Endothelial cell of umbilical vein (primary cell): Measurements from ENCODE around the gene L1CAM. TPM values are rescaled to one million over a fixed set of nuclear protein-coding genes. Genes with fewer than 3 reads are reported as not detected.
A peak's percentile ranks its signal among the peaks of the same experiment; 100 is the strongest.

Experiments
- BruUV-seq: library from RNA; stranded (reverse); fragments of 400-500 nt; replicated peaks from 2 replicates; lab custom pipeline; 2021; lab: Mats Ljungman, UMichigan
- CTCF ChIA-PET: fragments of 300-600, 350-600 bp; sonication (Branson Sonifier 250); formaldehyde crosslinking; loops from one replicate; lab custom pipeline; 2021; ENCODE audit warnings: antibody characterized with exemption, inconsistent platforms; lab: Charles Lee
- POLR2A ChIA-PET: fragments of 300-600, 350-600 bp; sonication (Branson Sonifier 250); formaldehyde crosslinking; loops from one replicate; lab custom pipeline; 2021; ENCODE audit warnings: antibody characterized with exemption, inconsistent platforms; lab: Charles Lee
- DNase-seq: peaks from one replicate; pipeline ENCODE4 v3.0.0-alpha.2; 2011; ENCODE audit warnings: low read depth, low spot score
- FAIRE-seq: peaks from 2 replicates; lab custom pipeline; 2011; peaks lifted over from hg19 to GRCh38; lab: Jason Lieb, UNC
- H2AFZ ChIP-seq: 2 replicates; pipeline ENCODE4 v1.6.0; 2012; ENCODE audit warnings: low read depth, low read length, control low read depth, inconsistent platforms
- H3K27ac ChIP-seq: 2 replicates; pipeline ENCODE4 v1.5.1; 2011; ENCODE audit warnings: low read depth, mild to moderate bottlenecking, control low read depth, low read length, moderate library complexity; ENCODE audit not compliant: insufficient read depth
- H3K27me3 ChIP-seq, 2 experiments: 2 replicates each; pipeline versions ENCODE4 v1.6.0 to v1.6.1; 2011; ENCODE audit warnings: low read length in 2 of 2, mixed read lengths in 1 of 2; ENCODE audit not compliant: control insufficient read depth in 2 of 2, insufficient read depth in 2 of 2
- H3K36me3 ChIP-seq, 2 experiments: 2 replicates in 1 of 2; 3 replicates in 1 of 2; pipeline ENCODE4 v1.5.1; 2011; ENCODE audit warnings: low read length in 2 of 2, mild to moderate bottlenecking in 1 of 2, moderate library complexity in 1 of 2; ENCODE audit not compliant: control insufficient read depth in 2 of 2, insufficient read depth in 2 of 2; ENCODE audit errors: extremely low read depth in 1 of 2
- H3K4me1 ChIP-seq: 3 replicates; pipeline ENCODE4 v1.5.1; 2011; ENCODE audit warnings: mild to moderate bottlenecking, low read length; ENCODE audit not compliant: control insufficient read depth, insufficient read depth; ENCODE audit errors: extremely low read depth
- H3K4me2 ChIP-seq: 2 replicates; pipeline ENCODE4 v1.6.1; 2011; ENCODE audit warnings: low read length, control low read depth, mixed read lengths; ENCODE audit not compliant: insufficient read depth
- H3K4me3 ChIP-seq, 3 experiments: fragments of 200-600 bp in 1 of 3; sonication (generic), shearing (Covaris generic) in 1 of 3; replicated peaks in 1 of 3; 2 replicates each; pipeline ENCODE4 v1.5.1; 2011 to 2016; ENCODE audit warnings: control low read depth in 3 of 3, low read length in 3 of 3, mild to moderate bottlenecking in 2 of 3, inconsistent platforms in 1 of 3, low read depth in 1 of 3, moderate library complexity in 1 of 3; ENCODE audit not compliant: insufficient read depth in 1 of 3
- H3K79me2 ChIP-seq: 2 replicates; pipeline ENCODE4 v1.6.0; 2012; ENCODE audit warnings: low read length, inconsistent platforms; ENCODE audit not compliant: control insufficient read depth, insufficient read depth
- H3K9ac ChIP-seq: replicated peaks from 2 replicates; pipeline ENCODE3; 2011; ENCODE audit warnings: low read length, control low read depth; ENCODE audit not compliant: insufficient read depth; ENCODE audit errors: extremely low read depth
- H3K9me1 ChIP-seq: replicated peaks from 3 replicates; pipeline ENCODE4 v1.6.0; 2011; ENCODE audit warnings: mild to moderate bottlenecking, low read length; ENCODE audit not compliant: control insufficient read depth, insufficient read depth; ENCODE audit errors: extremely low read depth
- H3K9me3 ChIP-seq: replicated peaks from 2 replicates; pipeline ENCODE4 v1.5.1; 2012; ENCODE audit warnings: low read length, inconsistent platforms; ENCODE audit not compliant: control insufficient read depth, insufficient read depth
- H4K20me1 ChIP-seq: replicated peaks from 2 replicates; pipeline ENCODE3; 2011; ENCODE audit warnings: mild to moderate bottlenecking, low read length; ENCODE audit not compliant: control insufficient read depth, insufficient read depth; ENCODE audit errors: extremely low read depth
- CTCF ChIP-seq, 2 donors: IDR thresholded peaks; 1 replicate in 1 of 2; 2 replicates in 1 of 2; pipeline ENCODE4 v1.5.1; 2011; ENCODE audit warnings: low read length in 2 of 2, mild to moderate bottlenecking in 2 of 2, moderate library complexity in 2 of 2, control low read depth in 1 of 2, inconsistent platforms in 1 of 2, low read depth in 1 of 2; ENCODE audit not compliant: insufficient read depth in 1 of 2; ENCODE audit errors: extremely low read depth in 1 of 2
- EZH2 ChIP-seq: IDR thresholded peaks from 2 replicates; pipeline ENCODE4 v1.6.1; 2012; ENCODE audit warnings: borderline replicate concordance, low read depth, mild to moderate bottlenecking, moderate library complexity, low read length, inconsistent platforms; ENCODE audit not compliant: severe bottlenecking
- FOS ChIP-seq: IDR thresholded peaks from 2 replicates; pipeline ENCODE4 v1.6.1; 2011; ENCODE audit warnings: mild to moderate bottlenecking, low read length, moderate library complexity, borderline replicate concordance; ENCODE audit not compliant: insufficient read depth
- JUN ChIP-seq: IDR thresholded peaks from 2 replicates; pipeline ENCODE4 v1.6.1; 2011; ENCODE audit warnings: borderline replicate concordance, low read depth; ENCODE audit not compliant: insufficient read length, insufficient read depth
- MAX ChIP-seq: IDR thresholded peaks from 2 replicates; pipeline ENCODE4 v1.6.1; 2011; ENCODE audit not compliant: insufficient read depth, insufficient read length
- MYC ChIP-seq: IDR thresholded peaks from one replicate; pipeline ENCODE4 v1.6.1; 2011; ENCODE audit warnings: mild to moderate bottlenecking, low read depth, low read length
- POLR2A ChIP-seq: IDR thresholded peaks from 2 replicates; pipeline ENCODE4 v1.6.1; 2012; ENCODE audit warnings: low read depth, mild to moderate bottlenecking, control low read depth, low read length
- POLR2AphosphoS5 ChIP-seq: IDR thresholded peaks from 2 replicates; pipeline ENCODE4 v1.6.1; 2012; ENCODE audit warnings: low read depth, mild to moderate bottlenecking, control low read depth, low read length, moderate library complexity; ENCODE audit not compliant: insufficient read depth
- dilution Hi-C: fragments of 300-500 bp; cut with MboI; formaldehyde crosslinking; loops from one replicate; pipeline ENCODE4 v1.15.0; 2019; ENCODE audit warnings: low sequenced_read_pairs; ENCODE audit not compliant: extremely low pct_ligation_motif_present
- intact Hi-C: fragments of 100-400 bp; cut with micrococcal nuclease; formaldehyde crosslinking; loops from one replicate; pipeline ENCODE4 v1.10.0; 2022
- polyA plus RNA-seq, 4 experiments: library from polyadenylated mRNA; depleted of rRNA in 3 of 4; stranded (reverse) in 3 of 4; unstranded in 1 of 4; fragments of >200 nt; gene quantifications; 2 replicates each; pipeline versions ENCODE4 v1.2.1 to v1.2.3, GENCODE V29; 2011 to 2012; ENCODE audit warnings: missing spikeins in 1 of 4
- total RNA-seq: library from RNA; stranded (reverse); gene quantifications from 2 replicates; pipeline ENCODE4 v1.2.3, GENCODE V29; 2021

L1CAM gene
- total and polyA plus RNA-seq, 2 donors (not counting 3 experiments of a cell fraction or from before 2014, with no cell fraction given): 0.01 TPM; not detected in 1

GRCh38 chrX:153922932-153923857 is 37.2 kb upstream of the L1CAM start:
- CTCF ChIA-PET: interaction anchor here (0.7 to 9.0 kb wide), 15 partner anchors 11 to 179 kb away, joined by 3 to 253 read pairs (median 5); partner anchors contain the start of genes IDH3G, NAA10, PLXNB3 and RENBP
- intact Hi-C loops: no loop called here
- DNase-seq: peak; percentile 58
- POLR2A ChIA-PET: interaction anchor here (1.2 kb wide), 1 partner anchor 12 kb away, joined by 3 read pairs; the partner anchor contains the start of gene NAA10
- Histone ChIP-seq H3K4me3 (no peak overlapping the region), H3K27me3 (no peaks in the 10 kb centered on the region), H3K79me2 (peaks cover 2% of the 10 kb centered on the region), H3K4me2 (no peak overlapping the region), H2AFZ (no peak overlapping the region), H3K9me3 (no peaks in the 10 kb centered on the region), H4K20me1 (no peaks in the 10 kb centered on the region), H3K36me3 (peaks cover 0 to 3% of the 10 kb centered on the region in 2 experiments), H3K9me1 (no peaks in the 10 kb centered on the region), H3K9ac (no peak overlapping the region), H3K4me1 (peaks cover 45% of the 10 kb centered on the region), H3K27ac (no peak overlapping the region)
- dilution Hi-C loops: no loop called here
- peak; percentile 87 for FAIRE-seq
- no TSS peak for BruUV-seq
- TF ChIP-seq FOS (no peak), MYC (no peak), POLR2A (no peak), CTCF (IDR thresholded peaks at IDR 0.05; ENCODE audit: extremely low read depth in 1 of 2, insufficient read depth in 1 of 2, low read depth in 1 of 2, low read length in 2 of 2) (peak; percentile 32 to 72), POLR2AphosphoS5 (no peak), MAX (no peak), EZH2 (no peak), JUN (no peak)
